Hematopoietic multipotent progenitor cell treated with erythropoietin and hydrocortisone succinate and interleukin-3 and kit ligand, for 4 days (in vitro differentiated cells): ENCODE data around the gene SLC44A5.

Experiments used
- DNase-seq: peaks from one replicate; pipeline ENCODE4 v3.0.0-alpha.2; 2015

The SLC44A5 gene

DNA sequence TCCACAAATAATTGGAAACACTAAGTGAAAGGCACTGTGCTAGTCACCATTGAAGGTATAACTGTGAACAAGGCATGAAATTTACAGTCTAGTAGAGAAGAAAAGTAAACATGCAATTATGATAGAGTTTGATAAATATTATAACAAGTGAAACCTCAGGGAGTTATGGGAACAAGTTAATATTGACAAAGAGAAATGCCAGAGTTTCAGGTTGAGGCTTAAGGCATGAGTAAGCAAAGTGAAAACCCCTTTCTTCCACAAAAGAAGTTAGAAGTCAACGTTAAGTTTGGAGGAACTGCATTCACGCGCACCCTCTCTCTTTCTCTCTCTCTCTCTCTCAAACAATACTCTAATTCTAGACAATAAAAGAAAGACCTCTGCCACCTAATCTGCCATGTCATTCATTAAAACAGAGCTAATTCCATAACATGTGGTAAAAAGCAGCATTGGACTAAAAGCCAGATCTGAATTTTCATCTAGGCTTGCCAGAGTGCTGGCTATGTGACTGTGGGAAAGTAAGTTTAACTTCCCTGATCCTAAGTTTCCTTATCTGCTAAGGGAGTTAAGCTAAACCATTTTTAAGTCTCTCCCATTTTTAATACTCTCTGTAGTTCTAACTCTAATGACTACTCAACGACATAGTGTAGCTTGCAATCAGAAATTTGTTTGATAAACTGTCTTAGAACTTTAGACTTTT, 22.0 kb downstream of the SLC44A5 start:
- no peak for DNase-seq

DNA sequence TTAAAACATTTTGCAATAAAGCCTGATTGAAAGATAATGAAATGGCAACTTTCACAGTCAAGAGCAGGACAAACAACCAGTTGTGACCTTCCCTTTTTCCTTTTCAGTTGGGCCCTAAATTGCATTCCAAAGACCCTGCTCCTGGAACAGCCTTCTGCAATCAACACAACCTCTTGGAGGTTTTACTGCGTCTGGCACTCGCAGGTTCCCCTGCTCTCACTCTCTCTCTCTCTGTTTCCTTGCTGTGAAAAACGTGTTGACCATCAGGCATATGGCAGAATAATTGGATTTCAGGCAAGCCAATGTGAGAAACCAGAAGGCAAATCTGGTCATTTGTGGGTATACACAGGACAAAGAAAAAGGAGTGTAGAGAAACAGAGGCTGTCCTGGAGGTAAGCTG, 23.2 kb downstream of the SLC44A5 start:
- DNase-seq: no peak

DNA sequence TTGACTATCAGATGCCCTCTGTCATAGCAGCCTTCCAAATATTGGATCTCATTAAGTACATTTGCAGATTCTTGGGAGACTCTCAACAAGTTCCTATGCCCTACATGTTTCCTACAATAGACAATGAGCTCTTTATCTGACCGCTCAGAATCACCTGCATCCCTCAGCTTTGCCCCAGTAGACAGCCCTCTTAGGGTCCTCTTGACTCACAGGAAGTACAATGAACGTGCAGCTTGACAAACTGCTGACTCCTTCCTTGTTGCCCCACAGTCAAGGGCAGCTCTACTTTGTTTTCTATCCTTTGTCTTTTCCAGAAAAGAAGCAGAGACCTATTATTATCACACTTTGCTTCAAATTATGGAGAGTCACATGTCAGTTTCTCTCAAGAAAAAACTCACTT, 27.6 kb downstream of the SLC44A5 start:
- DNase-seq: no peak

DNA sequence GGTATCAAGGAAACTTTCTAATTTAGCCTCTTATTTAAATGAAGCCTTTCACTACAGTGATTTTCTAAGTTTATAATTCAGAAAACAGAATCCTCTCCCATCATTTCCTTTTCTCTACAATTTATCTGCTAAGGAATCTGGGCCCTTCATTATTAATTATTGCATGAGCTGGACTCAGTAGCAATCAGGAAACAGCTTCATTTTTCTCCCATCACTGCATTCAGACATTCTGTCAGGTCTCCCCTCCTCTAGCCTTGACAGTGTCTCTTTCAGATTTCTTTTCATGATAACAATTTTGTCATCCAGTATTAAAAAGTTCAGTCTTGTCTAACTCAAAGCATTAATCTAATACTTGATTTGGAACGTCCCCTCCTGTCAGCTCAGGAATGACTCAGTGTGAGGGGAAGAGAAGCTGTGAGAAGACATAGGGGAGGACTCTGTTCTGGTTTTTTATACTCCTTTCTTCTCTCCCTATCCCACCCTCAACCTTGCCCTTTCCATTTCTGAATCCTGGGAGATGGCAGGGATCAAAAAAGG, 28.1 kb downstream of the SLC44A5 start:
- no peak for DNase-seq

GRCh38 chr1:75579046-75579445, 31.9 kb downstream of the SLC44A5 start:
- DNase-seq: no peak

- DNase-seq: no peak
Measured at GRCh38 chr1:75575837-75576236, 35.1 kb downstream of the SLC44A5 start.

DNA sequence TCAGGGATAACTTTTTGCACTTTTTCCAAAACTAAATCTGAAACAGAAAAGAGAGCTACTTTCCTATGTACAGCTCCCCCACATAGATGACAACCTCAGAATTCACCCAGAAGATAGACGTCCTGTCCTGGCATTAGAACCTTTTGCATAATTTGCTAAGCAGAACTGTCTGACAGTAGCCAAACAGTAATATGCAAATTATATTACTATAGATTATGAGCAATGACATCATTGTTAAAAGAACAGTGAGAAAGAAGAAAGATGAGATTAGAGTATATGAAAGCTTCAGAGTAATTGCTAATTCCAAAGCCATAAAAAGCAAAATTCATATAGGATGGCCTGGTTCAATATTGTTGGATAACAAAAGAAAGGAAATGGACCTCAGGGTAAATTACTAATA, 43.7 kb downstream of the SLC44A5 start:
- no peak for DNase-seq

GRCh38 chr1:75559800-75560199, 51.1 kb downstream of the SLC44A5 start:
- no peak for DNase-seq

- DNase-seq: no peak
Measured at GRCh38 chr1:75559136-75559535, 51.8 kb downstream of the SLC44A5 start.

DNA sequence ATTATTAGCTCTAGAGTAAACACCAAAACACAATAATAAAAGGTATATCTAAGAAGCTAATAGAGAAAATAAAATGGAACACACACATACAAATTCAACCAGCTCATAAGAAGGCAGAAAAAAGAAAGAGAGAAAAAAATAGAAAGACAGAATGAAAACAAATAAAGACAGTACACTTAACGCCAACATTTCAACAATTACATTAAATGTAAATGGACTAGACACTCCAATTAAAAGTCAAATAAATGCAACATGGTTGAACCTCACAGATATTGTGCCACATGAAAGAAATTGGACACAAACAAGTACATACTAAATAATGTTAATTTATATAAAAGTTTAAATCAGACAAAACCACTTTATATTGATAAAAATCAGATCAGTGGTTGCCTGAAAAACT, 56.0 kb downstream of the SLC44A5 start:
- no peak for DNase-seq

DNA sequence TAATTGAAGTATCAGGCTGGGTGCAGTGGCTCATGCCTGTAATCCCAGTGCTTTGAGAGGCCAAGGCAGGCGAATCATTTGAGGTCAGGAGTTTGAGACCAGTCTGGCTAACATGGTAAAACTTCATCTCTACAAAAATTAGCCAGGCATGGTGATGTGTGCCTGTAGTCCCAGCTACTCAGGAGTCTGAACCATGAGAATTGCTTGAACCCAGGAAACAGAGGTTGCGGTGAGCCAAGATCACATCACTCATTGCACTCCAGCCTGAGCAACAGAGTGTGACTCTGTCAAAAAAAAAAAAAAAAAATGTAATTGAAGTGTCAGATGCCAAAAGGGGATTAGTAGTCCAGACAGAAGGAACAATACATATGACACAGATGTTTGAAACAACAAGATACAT, 56.7 kb downstream of the SLC44A5 start:
- DNase-seq: no peak

DNA sequence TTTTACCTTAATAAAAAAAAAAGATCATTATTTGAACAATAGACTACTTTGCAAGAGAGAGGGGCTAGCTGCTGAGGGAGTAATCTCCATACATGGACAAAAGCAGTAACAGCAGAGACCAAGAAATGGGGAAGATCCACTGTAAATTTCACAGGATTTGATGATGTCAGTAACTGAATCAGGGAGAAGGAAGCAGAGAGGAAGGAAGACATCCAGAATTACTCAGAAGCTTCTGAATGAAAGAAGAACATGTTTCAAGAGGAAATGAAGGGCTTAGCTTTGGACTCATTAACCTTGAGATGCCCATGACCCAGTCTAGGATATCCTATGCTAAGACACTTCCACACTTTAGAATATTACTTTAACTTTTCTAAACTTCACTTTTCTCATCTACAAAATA, 60.4 kb downstream of the SLC44A5 start:
- no peak for DNase-seq

DNA sequence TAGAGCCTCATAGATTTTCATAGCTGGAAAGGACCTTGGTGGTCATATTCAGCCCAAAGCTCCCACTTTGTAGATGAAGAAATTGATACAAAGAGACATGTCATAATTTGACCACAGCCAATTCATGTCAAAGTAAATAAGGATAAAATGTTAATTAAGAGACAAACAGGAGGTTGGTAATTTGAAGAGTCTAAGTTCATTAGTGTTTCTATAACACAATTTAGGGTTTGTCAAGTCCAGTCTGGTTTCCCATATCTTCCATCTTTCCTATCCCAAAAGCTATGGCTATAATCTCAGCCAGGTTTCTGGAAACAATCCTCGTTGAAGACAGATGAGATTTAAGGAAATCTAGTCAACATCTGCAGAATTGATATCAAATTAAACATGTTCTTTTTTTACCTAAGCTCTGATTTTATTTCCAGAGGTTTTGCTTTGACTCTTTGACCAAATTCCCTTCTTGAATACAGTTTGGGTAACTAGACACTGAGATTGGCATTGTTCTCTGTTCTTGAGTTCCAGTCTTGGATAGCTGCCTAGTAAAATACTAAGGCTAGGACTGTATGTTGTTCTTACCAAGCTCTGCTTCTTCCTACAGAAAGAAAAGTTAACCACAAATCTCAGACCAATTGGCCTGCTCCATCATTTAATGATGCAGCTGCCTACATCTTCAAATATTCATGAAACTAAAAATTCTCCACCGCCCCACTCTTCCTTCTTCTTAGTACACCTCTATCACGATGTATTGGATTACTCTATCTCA, 62.0 kb downstream of the SLC44A5 start:
- DNase-seq: no peak

- no peak for DNase-seq
Measured at GRCh38 chr1:75543705-75544104, 67.2 kb downstream of the SLC44A5 start.

DNA sequence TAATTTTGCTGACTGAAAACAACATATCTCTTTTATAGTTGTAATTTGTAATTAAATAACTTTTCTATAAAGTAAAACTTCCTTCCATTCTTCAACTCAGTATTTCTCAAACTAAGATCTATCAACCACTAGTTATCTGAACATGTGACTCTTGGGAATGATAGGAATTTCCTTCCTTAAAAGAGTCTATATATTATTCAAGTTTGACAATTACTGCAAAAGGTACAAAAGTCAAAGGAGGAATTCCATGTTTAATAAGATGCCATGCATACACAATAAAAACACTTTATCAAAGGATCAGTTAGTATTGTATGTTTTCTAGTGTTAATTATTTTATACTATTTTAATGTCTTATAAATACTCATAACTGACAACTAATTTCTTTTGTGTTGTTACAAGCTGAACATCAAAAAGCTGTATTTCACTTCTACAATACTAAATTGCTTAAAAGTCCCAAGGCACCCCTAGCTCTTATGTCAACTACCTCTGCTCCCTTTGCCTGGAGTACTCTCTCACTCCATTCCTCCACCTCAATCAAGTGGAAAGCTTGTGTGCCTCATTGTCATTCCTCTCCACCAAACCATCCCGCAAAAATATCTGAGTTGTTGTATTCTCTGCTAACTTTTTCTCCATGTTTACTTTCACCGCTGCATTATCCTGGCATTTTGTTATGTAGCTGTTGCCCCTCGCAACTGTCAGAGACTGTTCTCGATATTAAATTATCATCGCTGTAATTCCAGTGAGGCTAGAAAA, 67.9 kb downstream of the SLC44A5 start:
- DNase-seq: no peak

- no peak for DNase-seq
Measured at GRCh38 chr1:75539230-75540116, 71.4 kb downstream of the SLC44A5 start.

- DNase-seq: no peak
Measured at GRCh38 chr1:75533085-75533484, 77.8 kb downstream of the SLC44A5 start.

- no peak for DNase-seq
Measured at GRCh38 chr1:75531570-75531969, 79.3 kb downstream of the SLC44A5 start.

- no peak for DNase-seq
Measured at GRCh38 chr1:75529488-75529887, 81.4 kb downstream of the SLC44A5 start.

DNA sequence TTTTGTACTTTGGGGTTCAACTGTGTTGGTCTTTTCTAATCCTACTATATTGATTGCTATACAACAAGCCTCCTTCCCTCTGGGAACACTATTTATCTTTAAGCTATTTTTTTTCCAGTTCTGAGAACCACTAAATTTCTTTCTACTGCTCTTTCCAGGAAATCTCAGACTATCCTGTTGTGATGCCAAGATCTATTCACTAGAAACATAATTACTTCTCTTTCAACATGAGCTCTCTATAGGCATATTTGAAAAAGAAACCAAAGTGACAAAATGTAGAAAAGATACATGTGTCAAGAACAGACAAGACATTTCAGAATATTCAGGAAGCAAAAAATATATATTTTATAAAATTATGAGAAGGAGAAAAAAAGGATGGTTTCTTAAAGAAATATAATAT, 82.9 kb downstream of the SLC44A5 start:
- DNase-seq: no peak

DNA sequence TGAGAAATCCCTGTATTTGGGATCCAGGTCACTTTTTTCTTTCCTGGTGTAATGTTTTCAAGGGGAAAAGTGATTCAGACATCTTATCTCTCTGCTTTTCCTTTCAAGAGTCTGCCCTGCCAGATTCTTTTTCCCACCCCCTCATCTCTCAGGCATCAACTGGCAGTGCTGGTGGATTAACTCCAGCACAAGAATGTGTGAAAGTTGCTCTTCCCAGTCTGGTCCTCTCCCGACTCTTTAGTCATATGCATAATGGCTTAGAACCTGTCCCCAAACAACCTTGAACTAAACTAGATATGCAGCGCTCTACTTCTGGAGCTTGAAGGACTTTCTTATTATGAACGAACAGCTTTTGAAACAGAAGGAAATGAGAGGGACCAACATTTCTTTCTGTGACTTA, 88.5 kb downstream of the SLC44A5 start:
- DNase-seq: no peak

GRCh38 chr1:75521658-75522057, 89.3 kb downstream of the SLC44A5 start:
- no peak for DNase-seq
